Measurements from ENCODE around the gene TRIM67. TPM values are rescaled to one million over a fixed set of nuclear protein-coding genes. Genes with fewer than 3 reads are reported as not detected.

The TRIM67 gene
- polyA plus RNA-seq, 4 donors, result 0.06 to 0.22 (median 0.10) TPM

DNA sequence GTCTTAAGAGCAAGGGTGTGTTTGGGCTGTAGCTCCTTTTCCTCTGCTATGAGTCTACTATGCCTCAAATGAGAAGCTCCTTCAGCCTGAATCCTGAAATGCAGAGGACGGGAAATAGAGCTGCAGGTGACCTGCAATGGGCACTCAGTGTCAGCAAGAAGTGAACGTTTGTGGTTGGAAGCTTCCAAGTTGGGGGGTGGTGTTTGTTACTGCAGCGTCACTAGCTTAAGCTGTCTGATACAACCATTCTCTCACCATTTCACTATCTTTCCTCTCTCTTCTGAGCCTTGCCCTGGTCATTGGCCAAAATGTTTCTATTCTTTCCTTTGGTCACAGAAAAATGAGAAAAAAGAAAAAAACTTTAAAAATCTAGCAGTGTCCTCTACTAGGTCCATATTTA lies 19.4 kb downstream of the TRIM67 start:
- no peak for DNase-seq (ENCODE audit: low read depth in 4 of 4, low spot score in 3 of 4)

DNA sequence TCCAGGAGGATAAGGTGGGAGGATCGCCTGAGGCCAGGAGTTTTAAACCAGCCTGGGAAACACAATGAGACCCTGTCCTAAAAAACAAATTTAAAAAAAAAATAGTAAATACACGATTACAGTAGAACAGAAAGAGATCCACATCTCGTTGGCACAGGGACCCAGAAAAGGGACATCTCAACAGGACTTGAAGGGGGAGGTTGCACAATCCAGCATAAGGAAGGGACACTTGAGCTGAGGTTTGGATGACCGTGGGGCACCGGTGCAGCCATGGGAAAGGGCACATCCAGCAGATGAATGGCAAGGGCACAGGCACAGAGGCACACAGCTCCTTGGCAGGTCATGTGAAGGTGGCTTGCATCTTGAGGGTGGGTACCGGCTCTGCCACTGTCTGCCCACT lies 20.5 kb downstream of the TRIM67 start:
- DNase-seq (ENCODE audit: low read depth in 4 of 4, low spot score in 3 of 4), result no peak

DNA sequence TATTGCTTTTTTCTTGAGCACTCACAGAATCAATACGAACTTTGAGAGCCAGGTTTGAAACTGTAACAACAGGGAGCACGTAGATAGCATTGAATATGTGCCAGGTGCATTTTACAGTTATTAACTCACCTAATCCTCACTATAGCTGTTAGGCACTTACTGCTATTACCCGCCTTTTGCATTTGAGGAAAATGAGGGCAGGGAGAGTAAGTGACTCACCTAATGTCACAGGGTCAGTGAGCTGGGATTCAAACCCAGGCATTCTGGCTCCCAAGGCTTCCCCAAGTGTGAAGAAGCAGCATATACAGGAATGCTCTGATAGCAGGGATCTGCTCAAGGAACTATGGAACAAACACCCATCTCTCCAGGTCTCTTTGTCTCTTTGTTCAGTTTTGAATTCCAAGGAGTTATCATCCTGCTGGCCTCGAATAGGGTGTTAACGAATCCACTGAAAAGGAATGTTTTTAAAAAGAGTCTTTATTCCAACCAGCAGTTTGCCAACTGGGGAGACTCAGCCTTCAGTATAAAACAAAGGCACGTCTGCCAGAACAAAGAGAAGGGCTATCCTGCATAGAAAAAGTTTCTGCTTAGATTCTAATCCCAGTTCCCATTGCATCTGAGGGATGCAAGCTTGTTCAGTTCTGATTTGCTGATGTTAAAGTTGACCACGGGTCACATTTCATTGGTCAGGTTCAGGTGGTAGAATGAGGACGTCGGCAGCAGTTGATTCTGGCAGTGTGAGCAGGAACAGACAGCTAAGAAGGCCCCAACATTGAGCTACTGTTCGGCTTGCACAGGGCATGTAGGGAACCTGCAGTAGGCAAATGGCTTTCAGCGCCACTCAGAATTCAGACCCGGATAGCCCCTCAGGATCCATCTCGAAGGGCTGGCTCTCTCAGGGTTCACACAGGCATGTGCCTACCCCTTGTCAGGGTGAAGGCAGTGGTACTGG lies 22.1 kb downstream of the TRIM67 start:
- no peak for DNase-seq (ENCODE audit: low read depth in 4 of 4, low spot score in 3 of 4)

DNA sequence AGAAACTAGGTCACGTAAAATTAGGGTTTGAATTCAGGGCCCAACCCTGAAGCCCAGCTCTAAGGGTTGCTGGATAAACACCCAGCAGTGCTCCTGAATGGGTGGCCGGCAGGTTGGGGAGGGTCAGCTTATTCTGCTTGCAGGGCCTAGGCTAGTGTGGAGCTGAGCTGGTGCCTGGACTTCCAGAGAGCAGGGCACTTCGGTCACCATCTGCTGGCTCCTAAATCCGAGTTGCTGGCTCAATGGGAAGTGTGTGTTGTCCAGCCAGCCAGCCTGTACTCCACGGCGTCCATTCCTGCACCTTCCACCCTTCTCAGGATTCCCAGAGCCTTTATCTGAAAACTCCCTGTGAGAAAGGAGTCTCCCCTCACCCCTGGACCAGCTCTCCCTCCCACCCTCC lies 23.0 kb downstream of the TRIM67 start:
- DNase-seq (ENCODE audit: low read depth in 4 of 4, low spot score in 3 of 4), result no peak

DNA sequence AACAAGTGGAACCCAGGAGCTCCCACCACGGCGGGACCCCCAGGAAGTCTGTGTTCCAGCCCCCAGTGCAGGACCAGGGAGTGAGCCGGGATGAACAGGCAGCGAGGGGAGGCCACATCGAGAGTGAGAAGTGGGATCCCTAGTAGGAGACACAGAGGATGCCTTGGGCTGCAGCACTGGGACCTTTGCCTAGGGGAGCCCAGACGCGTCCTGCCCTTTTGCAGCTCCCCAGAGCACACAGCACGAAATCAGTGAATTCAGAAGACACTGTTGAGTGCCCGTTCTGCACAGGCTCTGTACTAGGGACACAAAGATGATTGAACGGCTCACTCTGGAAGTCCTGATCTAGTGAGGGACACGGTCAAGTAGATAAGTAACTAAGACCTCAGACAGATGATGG lies 23.5 kb downstream of the TRIM67 start:
- no peak for DNase-seq (ENCODE audit: low read depth in 4 of 4, low spot score in 3 of 4)

DNA sequence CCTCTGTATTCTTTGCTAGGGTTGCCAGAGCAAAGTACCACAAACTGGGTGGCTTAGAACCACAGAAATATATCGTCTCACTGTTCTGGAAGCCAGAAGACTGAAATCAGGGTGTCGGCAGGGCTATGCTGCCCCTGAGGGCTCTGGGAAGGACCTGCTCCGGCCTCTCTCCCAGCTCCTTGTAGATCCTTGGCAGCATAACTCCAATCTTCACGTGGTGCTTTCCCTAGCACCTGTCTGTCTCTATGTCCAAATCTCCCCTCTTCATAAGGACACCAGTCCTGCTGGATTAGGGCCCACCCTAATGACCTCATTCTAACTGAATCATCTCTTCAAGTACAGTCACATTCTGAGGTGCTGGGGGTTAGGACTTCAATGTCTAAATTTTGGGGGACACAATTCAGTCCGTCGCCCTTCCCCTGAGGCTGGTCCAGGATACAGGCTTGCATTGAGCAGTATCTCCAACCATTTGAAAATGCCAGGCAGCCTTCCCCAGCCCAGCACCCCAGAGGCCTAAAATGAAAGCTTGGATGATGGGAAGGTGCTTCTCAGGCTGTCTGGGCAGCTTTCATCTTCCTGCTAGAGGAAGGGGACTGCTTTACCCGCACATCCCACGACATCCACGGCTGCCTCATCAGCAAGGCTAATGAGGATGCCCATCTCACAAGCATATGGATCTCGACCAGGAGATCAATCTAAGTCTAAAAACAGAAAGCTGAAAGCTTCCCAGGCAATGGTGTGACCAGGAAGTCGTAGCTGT lies 24.7 kb downstream of the TRIM67 start:
- DNase-seq (ENCODE audit: low read depth in 4 of 4, low spot score in 3 of 4), result no peak

DNA sequence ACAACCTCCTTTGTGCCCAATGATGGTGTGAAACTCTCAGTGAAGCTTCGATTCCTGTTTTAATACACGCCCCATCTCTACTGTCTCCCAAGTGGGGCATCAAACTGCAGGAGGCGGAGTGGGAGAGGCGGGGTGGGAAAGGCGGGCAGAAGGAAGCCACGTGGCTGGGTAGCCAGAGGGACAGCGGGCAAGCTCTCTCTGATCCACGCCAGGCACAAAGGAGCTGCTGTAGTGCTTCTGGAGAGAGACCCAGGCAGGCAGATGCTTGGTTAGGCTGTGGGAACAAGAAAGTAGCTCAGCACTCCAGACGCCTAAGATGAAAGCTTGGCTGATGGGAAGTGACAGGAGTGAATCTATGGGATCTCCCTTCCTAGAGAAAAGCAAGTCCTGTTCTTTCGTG lies 25.7 kb downstream of the TRIM67 start:
- DNase-seq (ENCODE audit: low read depth in 4 of 4, low spot score in 3 of 4), result no peak

DNA sequence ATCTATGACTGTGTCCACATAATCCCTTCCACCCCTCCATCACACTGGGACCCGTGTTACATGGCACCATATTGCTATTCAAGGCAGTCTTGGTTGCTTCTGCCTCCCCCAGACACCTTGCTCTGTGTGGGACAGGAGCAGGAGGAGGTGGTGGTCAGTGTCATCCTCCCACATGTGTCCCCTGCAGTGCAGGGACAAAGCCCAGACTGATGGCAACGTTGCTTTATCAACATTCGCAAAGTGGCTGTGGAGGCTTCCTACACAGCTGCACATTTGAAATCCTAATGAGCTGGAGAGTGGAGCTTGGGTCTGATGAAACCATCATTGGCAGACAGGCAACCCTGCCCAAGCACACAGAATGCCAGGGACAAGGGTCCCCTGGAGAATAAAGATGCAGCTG lies 26.2 kb downstream of the TRIM67 start:
- DNase-seq (ENCODE audit: low read depth in 4 of 4, low spot score in 3 of 4), result no peak

DNA sequence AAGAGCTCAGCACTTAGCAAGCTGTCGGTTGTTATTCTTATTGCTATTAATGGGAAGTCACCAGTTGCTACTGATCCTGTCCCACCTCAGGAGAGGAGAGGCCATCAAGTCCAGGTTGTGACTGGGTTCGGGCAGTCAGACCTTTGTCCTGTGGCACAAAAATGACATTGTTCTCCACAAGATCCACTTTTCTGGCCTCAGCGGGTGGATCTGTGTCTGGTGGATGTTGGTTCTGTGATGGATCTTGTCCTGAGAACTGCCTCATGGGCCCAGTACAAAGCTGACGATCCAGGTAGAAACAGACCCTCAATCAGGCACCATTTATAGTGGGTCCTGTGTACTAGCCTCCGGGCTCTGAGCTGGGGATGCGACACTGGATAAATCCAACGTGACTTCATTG lies 26.9 kb downstream of the TRIM67 start:
- DNase-seq (ENCODE audit: low read depth in 4 of 4, low spot score in 3 of 4), result no peak

DNA sequence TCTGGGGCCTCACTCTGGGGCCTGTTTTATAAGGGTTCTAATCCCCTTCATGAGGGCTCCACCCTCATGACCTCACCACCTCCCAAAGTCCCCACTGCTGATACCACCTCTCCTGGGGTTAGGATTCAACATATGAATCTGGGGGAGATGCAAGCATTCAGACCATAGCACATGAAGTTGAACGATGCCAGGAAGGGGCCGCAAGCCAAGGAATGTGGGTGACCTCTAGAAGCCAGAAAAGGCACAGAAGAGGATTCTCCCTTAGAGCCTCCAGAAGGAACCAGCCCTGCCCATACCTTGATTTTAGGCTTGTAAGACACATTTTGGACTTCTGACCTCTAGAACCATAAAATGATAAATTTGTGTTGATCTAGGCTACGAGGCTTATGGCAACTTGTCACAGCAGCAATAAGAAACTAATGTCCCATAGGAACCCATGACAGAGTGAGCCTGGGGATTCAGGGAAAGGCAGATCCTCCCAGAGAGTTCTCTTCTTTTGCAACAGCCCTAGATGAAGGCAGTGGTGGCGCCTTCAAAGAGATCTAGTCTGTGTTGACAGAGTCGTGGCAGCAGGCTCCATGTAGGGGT lies 27.9 kb downstream of the TRIM67 start:
- DNase-seq (ENCODE audit: low read depth in 4 of 4, low spot score in 3 of 4), result no peak

DNA sequence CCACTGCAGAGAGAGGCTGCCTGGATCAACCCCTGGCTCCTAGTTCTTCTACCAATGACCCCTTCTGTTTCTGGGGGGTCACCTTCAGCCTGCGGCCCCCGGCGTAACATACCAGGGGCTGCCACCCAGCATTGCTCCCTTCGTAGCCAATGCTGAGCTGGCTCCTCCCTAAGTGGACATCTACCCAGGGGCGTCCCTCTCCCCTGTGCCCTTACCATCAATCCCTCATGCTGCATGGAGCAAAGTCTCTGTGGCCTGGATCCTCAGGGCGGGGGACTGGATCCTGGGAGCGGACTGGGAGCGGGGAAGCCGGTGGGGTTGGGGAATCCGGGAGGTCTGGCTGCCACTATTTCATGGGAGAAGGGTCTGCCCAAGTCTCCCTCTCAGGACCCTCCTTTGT lies 28.6 kb downstream of the TRIM67 start:
- DNase-seq (ENCODE audit: low read depth in 4 of 4, low spot score in 3 of 4), result no peak

DNA sequence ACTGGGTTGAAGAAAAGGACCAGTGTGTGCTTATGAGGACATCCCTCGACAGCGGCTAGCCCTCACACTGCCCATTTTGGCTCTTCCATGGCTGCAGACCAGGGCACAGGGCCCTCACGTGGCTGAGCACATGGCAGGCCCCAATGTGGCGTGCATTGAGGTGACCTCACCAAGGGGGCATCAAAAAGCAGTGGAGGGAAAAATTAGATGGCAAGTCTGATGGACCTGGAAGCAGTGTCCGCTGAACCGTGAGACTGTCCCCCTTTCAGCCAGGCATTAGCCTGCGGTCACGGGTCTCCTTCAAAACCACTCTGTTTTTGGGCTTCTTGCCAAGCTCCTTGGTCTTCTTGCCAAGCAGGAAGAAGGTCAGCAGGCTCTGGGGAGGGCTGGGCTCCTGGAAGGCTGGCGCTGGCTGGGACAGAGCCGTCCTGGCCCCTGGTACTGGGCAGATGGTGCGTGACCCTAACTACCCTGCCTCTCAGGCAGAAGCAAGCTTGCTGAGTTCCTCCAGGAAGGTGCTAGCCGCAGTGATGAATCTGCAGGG lies 30.8 kb downstream of the TRIM67 start:
- peak; percentile 21 to 52 (median 46) for DNase-seq (ENCODE audit: low read depth in 4 of 4, low spot score in 3 of 4)

DNA sequence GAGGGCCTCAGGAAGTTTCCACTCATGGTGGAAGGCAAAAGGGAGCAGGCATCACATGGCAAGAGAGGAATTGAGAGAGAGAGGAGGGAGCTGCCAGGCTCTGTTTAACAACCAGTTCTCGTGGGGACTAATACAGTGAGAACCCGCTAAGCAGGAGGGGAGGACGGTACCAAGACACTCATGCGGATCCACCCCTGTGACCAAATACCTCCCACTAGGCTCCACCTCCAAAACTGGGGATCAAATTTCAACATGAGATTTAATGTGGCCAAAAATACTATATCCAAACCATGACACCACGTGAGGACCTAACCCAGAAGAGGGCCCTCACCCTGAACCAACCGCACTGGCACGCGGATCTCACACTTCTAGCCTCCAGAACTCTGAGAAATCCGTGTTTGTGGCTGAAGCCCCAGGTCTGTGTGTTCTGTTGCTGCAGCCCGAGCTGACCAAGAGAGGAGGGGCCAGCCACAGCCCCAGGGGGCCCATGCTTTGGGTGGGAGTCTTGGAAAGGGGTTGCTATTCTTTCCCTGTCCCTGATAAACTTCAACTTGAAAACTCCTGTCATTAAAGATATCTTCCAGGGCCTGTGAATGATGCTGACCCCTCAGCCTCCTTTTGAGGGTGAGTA lies 32.0 kb downstream of the TRIM67 start:
- DNase-seq (ENCODE audit: low read depth in 4 of 4, low spot score in 3 of 4), result no peak

DNA sequence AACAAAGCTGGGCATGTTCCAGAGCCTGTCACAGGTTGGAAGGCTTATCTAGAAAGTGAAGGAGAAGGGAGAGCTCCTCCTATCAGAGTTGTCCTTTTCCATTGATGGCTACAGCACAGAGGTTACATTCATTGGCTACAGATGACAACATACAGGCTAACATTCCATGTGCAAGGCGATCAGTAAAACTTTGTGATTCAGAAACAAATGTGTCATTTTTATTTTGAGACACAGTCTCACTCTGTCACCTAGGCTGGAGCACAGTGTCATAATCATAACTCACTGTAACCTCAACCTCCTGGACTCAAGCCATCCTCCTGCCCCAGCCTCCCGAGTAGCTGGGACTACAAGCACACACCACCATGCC lies 32.6 kb downstream of the TRIM67 start:
- DNase-seq (ENCODE audit: low read depth in 4 of 4, low spot score in 3 of 4), result no peak

DNA sequence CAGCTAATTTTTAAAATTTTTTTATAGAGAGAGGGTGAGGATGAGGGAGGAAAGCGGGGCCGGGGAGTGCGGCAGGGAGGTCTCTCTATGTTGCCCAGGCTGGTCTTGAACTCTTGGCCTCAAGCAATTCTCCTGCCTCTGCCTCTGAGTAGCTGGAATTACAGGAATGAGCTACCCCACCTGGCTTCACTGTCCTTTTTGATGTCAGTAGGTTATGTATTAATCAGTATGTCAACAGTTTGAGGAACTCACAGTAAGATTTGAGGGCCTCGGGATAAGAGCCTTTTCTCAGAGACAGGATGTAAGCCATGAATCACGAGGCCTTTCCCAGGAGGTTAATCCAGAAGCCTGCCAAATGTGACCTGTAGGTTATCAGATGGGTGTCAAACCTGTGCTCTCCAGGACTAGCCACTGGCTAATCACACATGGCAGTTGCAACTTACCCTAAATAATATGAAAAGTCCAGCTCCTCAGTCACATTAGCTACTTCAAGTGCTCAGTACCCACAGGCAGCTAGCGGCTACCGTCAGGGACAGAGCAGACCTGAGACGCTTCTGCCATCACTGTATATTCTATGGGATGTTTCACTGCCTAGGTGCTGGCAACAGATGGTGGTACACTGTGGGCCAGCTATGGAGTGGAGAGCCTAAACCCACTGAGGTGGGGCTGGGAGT lies 33.1 kb downstream of the TRIM67 start:
- no peak for DNase-seq (ENCODE audit: low read depth in 4 of 4, low spot score in 3 of 4)

DNA sequence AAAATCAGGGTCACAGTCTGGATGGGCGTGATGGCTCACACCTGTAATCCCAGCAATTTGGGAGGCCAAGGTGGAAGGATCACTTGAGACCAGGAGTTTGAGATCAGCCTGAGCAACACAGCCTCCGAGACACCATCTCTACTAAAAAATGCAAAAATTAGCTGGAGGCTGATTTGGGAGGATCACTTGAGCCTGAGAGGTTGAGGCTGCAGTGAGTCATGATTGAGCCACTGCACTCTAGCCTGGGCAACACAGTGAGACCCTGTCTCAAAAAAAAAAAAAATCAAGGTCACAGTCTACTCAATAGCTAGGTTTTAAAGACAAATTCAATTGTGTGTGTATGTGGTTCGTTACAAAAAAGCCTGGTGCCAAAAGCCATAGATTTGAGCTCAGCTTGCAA lies 34.4 kb downstream of the TRIM67 start:
- DNase-seq (ENCODE audit: low read depth in 4 of 4, low spot score in 3 of 4), result no peak

DNA sequence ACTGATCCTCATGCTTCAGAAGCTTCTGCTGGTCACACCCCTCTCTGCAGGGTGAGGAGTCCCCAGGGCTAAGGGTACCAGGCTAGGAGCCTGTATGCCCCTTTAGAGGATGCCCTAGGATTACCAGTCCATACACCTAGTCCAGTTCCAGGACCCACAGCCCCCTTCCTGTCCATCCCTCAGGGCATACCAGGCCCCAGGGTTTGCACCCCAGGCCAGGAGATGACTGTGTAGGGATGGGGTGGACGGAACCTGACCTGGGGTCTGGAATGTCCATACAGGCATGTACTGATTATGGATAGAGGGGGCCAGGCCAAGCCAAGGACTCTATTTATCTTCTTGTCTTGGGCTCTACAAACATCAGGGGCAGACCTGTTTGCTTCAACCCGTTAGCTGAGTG lies 34.9 kb downstream of the TRIM67 start:
- DNase-seq (ENCODE audit: low read depth in 4 of 4, low spot score in 3 of 4), result no peak

DNA sequence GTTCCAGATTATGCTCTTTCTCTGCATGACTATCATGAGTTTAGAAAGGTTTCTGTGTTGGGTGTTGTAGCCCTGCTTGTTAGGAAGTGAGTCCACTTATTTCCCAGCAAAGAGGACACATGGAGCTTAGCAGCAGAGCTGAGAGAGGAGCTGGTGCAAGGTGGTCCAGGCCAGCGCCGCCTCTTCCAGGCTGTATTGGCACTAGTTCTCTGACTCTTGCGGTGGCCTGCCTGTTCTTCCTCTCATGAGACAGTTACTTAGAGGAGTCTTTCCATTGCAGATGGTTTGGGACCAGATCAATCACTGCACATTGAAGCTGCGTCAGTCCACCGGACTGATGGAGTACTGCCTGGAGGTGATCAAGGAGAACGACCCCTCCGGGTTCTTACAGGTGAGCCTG lies 38.0 kb downstream of the TRIM67 start:
- no peak for DNase-seq (ENCODE audit: low read depth in 4 of 4, low spot score in 3 of 4)

DNA sequence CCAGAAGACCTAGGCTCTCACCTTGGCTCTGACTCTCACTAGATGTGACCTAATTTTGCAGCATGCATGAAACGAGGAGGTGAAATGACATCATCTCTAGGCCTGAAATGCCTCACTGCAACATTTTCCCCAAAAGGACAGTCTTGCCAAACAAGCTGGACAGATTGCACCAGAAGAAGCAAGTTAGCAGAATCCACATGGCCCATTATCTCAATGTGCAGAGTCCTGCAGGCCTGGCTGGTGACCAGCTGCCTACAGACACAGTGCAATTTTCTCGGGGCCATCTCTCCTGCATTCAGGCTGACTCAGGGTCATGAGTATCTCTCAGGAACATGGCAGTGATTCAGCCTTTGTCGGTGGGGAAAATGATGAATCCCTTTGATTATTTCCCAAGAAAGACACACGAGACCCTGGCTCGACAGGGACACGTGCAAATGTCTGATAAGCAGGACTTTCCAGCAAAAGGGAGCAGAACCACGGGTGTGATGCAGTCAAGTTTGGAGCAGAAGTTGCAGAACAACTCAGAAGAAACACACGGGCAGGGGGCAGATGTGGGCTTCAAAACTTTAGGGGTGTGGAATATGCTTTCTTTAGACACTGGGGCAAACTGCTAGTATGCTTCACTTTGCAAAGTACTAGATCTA lies 38.7 kb downstream of the TRIM67 start:
- DNase-seq (ENCODE audit: low read depth in 4 of 4, low spot score in 3 of 4), result no peak

Measured in right renal pelvis (tissue), 4 donors.